GM12865 (cell line): ENCODE data around the gene HRH3.

Source experiments
- DNase-seq: peaks from one replicate; pipeline ENCODE4 v3.0.0; 2010; ENCODE audit warnings: low read depth
- H3K4me3 ChIP-seq: 2 replicates; pipeline ENCODE4 v1.5.1; 2011; ENCODE audit warnings: mild to moderate bottlenecking, low read depth, low read length, control low read depth
- TF ChIP-seq, protein P1 (sequence below): IDR thresholded peaks from 2 replicates; pipeline ENCODE4 v1.5.1; 2011; ENCODE audit warnings: low read length, control low read depth, low read depth, inconsistent platforms; ENCODE audit not compliant: insufficient read depth; ENCODE audit errors: missing control alignments

Gene HRH3

DNA sequence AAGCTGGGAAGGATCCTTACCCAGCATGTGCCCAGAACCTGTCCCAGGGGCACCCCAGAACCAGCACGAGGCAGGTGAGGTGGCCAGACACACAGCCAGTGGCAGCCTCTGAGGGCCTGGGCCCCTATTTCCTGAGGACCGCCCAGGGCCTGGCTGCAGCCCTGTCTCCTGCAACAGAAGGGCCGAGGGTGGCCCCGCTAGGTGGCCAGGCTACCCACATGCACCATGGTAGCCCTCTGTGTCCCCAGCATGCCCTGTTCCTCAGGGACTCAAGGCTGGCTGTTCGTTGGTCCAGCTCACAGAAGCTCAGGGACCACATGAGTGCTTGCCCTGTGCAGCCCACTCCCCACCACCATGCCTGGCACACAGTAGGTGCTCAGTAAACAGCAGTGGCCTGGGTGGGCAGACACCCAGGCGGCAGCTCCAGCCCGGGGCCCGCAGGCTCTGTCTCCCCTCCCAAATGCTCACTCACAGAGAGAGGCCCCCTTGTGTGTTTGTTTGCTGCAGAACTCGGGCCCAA is 8.2 kb downstream of the HRH3 start:
- TF ChIP-seq, protein P1, sequence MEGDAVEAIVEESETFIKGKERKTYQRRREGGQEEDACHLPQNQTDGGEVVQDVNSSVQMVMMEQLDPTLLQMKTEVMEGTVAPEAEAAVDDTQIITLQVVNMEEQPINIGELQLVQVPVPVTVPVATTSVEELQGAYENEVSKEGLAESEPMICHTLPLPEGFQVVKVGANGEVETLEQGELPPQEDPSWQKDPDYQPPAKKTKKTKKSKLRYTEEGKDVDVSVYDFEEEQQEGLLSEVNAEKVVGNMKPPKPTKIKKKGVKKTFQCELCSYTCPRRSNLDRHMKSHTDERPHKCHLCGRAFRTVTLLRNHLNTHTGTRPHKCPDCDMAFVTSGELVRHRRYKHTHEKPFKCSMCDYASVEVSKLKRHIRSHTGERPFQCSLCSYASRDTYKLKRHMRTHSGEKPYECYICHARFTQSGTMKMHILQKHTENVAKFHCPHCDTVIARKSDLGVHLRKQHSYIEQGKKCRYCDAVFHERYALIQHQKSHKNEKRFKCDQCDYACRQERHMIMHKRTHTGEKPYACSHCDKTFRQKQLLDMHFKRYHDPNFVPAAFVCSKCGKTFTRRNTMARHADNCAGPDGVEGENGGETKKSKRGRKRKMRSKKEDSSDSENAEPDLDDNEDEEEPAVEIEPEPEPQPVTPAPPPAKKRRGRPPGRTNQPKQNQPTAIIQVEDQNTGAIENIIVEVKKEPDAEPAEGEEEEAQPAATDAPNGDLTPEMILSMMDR: no peak
- DNase-seq: no peak
- H3K4me3 ChIP-seq: no peak overlapping the region

DNA sequence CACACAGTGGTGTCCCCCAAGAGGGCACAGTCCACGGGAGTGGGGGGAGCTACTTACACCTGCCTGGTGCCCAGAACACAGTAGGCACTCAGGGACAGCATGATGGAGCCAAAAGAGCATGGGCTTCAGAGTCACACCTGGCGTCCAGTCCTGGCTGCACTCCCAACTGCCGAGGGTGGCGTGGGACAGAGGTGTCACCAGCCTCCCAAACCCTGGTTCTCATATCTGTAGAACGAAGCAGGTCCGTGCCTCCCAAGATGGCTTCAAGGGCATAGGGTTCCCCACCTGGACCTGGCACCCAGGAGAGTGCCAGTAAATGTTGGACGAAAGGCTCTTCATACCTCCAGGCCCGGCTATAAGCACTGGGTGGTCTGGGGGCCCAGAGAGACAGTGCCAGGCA is 8.9 kb downstream of the HRH3 start:
- no peak for DNase-seq
- TF ChIP-seq, protein P1: no peak
- H3K4me3 ChIP-seq: no peak overlapping the region

DNA sequence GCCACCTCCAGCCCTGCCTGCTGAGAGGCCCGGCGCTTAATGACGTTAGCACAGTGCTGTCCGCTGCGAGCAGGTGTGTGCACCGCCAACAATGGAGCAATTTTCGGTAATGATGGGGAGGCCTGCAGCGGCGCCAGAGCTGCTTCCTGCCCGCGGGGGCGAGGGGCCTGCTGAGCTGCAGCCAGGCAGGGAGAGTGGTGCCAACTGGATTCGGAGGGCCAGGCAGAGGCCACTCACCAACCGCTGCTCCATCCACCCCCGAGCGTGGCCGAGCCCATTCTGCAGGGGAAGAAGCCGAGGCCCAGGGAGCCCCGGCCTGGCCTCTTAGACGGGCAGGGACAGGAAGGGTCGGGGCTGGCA is 9.6 kb downstream of the HRH3 start:
- DNase-seq: no peak
- H3K4me3 ChIP-seq: no peak overlapping the region
- TF ChIP-seq, protein P1: no peak

DNA sequence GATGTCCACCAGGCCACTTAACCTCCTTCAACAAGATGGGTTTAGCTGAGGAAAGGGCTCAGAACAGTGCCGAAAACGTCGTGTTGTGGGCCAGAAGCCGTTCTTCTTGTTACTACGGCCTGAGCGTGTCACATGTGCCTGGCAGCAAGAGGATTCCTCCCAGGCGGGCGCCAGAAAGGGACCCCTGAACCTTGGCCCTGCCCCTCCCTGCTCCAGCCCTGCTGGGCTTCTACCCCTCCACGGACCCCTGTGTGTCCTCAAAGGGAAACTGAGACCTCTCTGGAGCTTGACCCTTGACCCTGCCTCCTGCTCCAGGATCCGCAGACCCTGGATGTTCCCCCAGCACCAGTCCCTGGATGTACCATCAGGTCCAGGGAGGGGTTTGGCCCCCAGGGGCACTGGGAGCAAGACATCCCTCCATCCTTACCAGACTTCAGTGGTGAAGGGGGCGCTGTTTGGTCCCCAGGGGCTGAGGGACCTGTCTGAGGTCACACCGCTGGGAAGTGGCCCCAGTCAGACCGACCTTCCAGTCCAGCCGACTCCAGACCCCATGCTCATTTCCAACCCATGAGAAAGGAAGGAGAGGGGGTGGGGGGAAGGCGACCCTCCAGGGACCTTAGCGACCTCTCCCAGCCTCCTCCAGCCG is 10.1 kb downstream of the HRH3 start:
- TF ChIP-seq, protein P1: no peak
- H3K4me3 ChIP-seq: no peak overlapping the region
- no peak for DNase-seq

DNA sequence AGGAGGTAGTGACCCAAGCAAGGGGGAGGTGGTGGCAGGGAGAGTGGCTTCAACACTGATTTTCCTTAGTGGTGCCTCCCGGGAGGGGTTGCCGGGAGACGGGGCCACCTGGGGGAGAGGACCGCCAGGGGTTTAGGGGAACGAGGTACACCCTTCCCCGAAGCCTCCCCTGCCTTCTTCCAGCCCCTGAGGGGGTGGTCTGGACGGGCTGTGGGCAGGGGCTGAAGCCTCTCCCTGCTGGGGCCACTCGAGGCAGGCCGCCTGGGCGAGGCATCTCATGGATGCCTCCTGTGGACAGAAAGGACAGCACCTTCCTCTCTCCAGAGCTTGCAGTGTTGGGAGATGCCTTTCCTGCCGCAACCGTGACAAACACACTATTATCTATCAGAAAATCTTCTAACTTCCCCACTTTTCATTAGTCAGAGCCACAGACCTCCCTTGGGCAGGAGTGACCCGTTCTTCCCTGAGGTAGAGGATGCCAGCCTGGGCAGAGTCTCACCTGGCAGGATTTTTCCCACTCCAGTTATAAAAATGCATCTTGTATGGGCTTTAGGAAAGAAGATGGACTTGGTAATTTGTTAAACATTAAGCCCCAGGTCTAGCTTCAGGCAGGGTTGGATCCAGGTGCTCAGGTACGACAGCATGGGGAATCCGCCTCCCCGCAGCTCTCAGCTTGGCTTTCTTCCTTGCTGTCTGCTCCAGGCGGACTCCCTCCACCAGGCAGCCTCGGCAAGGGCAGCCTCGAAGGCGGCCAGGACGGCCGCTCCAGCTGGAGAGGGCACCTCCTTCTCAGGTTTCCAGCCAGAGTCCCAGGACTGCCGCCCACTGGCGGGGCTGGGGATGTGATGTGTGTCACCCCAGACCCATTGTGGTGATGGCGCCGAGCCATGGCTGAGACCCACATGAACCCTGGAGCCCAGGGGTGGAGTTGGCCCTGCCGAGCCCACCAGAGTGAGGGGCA is 11.0 kb downstream of the HRH3 start:
- TF ChIP-seq, protein P1: no peak
- no peak overlapping the region for H3K4me3 ChIP-seq
- no peak for DNase-seq

DNA sequence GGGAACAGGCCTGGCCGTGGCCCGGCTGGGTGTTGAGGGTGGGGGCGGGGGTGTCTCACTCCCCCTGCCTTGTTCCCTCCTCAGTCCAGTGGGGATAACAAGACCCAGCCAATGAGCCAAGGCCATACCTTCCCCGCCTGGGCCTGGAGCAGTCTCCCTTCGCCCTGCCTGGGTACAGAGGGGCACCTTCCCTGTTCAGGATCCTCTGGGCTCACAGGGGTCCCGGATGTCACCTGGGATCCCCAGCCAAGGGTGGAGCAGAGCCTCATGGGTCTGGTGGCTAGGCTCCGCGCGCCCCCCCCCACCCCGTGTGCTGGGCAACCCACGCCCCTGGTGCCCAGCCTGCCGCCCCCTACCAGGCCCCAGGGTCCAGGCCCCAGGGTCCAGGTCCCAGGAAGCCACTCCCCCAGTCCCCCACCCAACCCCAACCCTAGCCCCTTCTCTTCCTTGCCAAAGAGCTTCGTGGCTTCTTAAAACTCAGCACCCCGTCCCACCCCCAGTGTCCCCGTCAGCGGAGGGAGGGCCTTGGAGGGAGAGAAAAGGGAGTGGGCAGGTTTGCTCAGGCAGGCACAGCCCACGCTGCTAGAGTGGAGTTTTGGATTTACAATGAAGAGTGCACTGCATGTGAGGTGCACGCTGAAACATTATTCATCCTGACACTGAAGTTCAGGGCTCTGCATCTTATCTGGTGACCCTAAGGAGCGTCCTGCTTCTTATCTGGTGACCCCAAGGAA is 11.8 kb downstream of the HRH3 start:
- TF ChIP-seq, protein P1: no peak
- no peak overlapping the region for H3K4me3 ChIP-seq
- no peak for DNase-seq
